ENCODE data around the gene MCL1.
"Not testable (repeated sequence)": the region's sequence is repeated elsewhere in the genome, so short reads cannot be mapped to it uniquely, and the experiment has no call there.

Gene MCL1

DNA sequence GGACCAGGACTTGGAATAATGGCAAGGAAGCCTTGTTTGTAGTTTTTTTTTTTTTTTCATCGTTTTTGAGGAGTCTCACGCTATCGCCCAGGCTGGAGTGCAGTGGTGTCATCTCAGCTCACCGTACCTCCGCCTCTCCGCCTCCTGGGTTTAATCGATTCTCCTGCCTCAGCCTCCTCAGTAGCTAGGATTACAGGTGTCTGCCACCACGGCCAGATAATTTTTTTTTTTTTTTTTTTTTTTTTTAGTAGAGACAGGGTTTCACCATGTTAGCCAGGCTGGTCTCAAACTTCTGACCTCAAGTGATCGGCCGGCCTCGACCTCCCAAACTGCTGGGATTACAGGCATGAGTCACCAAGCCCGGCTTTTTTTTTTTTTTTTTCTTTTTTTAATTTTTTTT, 23.0 kb upstream of the MCL1 start:
- DNase-seq (ENCODE audit: low spot score) = not testable (repeated sequence)

DNA sequence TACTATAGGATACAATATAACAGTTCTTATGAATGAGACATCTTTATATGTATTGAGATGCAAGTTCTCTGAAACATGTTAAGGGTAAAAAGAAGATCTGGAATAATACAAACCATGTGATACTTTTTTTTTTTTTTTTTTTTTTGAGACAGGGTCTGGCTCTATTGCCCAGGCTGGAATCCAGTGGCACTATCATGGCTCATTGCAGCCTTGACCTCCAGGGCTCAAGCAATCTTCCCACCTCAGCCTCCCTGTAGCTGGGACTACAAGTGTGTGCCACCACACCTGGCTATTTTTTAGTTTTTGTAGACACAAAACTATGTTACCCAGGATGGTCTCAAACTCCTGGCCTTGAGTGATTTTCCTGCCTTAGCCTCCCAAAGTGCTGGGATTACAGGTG, 22.1 kb upstream of the MCL1 start:
- DNase-seq (ENCODE audit: low spot score) = no peak

DNA sequence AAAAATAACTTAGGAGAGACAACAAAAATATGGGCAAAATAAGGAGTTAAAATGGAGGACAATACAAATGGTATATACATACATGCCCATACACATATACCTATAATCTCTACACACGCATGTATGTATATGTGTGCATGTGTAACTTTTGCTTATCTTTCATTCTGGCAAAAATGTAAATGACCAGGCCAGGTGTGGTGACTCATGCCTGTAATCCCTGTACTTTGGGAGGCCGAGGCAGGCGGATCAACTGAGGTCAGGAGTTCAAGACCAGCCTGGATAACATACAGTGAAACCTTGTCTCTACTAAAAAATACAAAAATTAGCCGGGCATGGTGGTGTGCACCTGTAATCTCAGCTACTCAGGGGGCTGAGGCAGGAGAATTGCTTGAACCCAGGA, 18.9 kb upstream of the MCL1 start:
- not testable (repeated sequence) for DNase-seq (ENCODE audit: low spot score)

DNA sequence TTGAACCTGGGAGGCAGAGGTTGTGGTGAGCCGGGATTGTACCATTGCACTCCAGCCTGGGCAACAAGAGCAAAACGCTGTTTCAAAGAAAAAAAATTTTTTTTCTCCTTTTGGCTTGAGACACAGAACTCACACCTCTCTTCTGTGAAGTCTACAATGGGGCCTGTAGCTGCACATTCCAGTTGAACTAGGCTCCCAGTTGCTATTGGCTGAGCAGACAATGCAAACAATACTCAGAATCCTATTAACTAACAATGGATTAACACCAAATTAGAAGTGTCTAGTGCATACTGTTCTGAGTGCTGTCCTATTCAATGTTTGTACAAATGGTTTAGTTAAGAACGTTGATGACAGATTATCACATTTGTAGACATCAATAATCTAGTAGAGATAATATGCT, 17.6 kb upstream of the MCL1 start:
- DNase-seq (ENCODE audit: low spot score) = no peak

DNA sequence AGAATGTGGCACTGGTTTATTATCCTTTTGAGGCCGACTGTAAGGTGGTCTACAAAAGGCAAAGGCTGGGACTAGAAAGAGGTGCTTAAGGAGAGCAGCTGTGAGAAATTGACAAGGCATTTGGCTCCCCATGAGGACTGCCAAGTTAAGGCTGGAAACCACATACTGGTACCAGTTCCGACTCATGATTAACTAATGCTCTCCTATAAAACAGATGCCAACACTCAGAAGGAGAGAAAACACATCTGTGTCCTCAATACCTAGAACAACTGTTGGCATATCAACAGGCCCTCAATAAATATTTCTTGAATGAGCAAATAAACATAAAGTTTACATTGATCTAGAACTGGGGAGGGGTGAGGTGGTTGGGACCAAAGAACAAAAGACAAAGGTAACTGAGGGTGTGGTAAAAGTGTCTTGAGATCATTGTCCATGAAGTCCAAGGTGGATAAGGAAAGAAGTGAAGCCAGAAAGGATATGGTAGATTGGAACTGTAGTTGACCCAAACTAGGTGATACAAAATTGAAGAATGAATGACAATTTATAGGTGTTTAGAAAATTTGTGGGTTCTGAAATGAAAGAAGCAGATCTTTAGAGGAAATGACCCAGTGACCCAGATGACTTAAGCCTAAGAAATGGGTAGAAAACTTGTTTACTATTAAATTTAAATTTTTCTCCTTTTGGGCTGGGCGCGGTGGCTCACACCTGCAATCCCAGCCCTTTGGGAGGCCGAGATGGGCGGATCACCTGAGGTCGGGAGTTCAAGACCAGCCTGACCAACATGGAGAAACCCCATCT, 16.9 kb upstream of the MCL1 start:
- DNase-seq (ENCODE audit: low spot score) = no peak

DNA sequence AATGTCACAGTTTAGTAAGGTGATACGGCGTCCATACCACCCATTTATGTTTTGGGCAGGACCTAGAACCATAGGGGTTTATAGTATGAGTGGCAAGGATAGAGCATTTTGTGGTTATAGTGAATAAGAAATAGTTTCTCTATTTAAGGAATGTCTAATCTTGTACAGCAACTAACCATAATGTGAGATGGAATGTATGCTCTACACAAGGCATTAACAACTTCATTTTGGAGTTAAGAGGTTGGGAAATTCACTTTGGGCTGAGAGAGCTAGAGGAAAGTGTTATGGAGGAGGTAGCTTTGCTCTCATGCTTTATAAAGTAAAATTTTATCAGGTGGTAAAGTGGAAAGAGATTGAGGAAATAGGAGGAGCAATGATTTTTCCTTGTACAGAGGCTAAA, 3.0 kb upstream of the MCL1 start:
- no peak for DNase-seq (ENCODE audit: low spot score)

DNA sequence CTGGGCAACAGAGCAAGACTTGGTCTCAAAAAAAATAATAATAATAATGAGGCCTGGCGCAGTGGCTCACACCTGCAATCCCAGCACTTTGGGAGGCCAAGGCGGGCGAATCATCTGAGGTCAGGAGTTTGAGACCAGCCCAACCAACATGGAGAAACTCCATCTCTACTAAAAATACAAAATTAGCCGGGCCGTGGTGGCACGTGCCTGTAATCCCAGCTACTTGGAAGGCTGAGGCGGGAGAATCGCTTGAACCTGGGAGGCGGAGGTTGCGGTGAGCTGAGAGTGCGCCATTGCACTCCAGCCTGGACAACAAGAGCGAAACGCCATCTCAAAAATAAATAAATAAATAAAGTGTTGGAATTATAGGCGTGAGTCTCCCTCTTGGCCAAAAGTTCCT, 2.6 kb upstream of the MCL1 start:
- DNase-seq (ENCODE audit: low spot score) = not testable (repeated sequence)

DNA sequence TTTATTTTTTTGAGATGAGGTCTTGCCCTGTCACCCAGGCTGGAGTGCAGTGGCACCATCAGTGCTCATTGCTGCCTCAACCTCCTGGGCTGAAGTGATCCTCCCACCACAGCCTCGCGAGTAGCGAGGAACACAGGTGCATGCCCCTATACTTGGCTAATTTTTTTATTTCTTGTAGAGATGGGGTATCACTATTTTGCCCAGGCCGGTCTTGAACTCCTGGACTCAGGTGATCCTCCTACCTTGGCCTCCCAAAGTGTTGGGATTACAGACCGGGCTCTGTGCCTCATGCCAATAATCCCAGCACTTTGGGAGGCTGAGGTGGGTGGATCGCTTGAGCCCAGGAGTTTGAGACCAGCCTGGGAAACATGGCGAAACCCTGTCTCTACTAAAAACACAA, 2.0 kb upstream of the MCL1 start:
- not testable (repeated sequence) for DNase-seq (ENCODE audit: low spot score)

DNA sequence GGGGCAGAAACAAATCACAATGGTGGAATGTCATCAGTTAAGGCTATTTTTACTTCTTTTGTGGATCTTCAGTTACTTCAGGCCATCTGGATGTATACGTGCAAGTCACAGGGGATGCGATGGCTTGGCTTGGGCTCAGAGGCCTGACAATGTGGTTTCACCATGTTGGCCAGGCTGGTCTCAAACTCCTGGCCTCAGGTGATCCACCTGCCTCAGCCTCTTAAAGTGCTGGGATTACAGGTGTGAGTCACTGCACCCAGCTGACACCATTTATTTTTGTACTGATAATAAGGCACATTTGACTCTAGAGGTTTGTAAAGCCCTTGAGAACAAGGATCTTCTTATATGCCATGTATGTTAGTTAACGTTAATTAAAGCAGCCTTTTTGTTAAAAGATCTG, 1.6 kb upstream of the MCL1 start:
- not testable (repeated sequence) for DNase-seq (ENCODE audit: low spot score)

DNA sequence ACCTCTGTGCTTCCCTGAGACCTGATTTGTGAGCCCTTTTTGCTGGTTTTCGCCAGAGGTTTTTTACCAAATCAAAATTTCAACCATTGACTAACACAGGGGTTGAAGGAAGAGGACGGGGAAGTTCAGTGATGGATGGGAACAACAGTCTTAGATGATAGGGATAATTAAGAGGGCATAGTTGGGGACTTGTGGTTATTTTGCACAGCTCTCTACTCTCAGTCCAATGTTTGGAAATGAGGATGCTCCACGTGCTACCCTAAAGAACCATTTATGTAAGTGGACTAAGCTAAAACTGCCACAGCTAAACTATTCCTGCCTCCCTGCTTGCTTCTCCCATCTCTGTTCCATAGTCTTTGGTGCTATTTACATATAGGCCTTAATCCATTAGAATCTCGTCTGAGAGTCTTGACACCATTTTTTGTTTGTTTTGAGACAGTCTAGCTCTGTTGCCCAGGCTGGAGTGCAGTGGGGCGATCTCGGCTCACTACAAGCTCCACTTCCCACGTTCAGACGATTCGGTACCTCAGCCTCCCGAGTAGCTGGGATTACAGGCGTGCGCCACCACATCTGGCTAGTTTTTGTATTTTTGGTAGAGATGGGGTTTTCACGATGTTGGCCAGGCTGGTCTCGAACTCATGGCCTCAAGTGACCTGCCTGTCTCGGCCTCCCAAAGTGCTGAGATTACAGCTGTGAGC, 684 bp upstream of the MCL1 start:
- no peak for DNase-seq (ENCODE audit: low spot score)

DNA sequence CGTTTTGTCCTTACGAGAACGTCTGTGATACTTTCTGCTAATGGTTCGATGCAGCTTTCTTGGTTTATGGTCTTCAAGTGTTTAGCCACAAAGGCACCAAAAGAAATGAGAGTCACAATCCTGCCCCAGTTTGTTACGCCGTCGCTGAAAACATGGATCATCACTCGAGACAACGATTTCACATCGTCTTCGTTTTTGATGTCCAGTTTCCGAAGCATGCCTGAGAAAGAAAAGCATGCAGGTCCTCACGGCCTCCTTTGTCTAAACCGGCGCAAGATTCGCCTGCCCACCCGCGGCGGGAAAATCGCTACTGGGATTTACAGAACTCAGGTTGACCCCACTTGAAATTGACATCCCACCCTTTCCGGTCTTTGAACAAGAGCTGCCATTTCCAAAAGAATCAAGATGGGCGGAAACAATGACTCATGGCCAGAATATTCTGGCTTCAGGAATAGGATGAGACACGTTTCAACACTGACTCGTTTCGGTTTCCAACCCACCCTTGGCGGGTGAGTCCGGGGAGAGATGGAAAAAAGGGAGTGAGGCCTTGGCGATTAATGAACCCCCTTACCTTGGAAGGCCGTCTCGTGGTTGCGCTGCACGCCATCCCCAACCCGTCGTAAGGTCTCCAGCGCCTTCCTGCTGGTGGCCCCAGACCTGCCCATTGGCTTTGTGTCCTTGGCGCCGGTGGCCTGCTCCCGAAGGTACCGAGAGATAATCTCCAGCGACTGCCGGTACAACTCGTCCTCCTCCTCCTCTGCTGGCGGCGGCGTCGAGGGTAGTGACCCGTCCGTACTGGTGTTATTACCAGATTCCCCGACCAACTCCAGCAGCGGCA, 919 bp downstream of the MCL1 start:
- DNase-seq (ENCODE audit: low spot score) = peak; percentile 96

DNA sequence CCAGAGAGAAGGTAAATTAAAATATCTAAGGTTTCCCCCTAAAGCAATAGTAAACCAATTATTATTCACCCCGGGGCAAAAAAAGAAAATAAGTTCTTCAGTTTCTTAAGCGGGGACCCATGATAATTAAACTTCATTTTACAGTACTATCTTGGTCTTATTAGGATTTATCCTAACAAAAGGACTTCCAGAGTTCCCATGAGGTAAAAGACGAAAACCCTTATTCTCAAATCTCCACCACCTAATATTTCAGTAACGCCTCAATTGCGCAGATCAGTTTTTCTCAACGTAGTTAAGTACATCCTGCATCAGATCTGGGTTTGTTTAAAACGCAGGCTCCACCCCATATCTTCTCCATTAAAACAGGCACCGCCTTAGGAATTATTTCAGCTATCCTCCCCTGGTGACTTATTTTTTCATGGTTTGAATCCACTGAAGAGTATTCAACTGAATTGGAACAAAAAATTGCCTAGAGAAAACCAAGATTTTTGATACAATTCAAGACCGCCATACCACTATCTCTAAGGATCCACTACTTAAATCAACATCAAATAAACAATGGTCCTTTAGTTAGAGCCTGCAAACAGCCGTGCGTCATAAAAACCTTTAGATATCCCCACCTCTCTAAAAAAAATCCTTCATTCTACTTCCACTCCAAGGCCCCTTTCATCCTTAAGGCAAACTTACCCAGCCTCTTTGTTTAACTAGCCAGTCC, 1.7 kb downstream of the MCL1 start:
- DNase-seq (ENCODE audit: low spot score) = no peak

DNA sequence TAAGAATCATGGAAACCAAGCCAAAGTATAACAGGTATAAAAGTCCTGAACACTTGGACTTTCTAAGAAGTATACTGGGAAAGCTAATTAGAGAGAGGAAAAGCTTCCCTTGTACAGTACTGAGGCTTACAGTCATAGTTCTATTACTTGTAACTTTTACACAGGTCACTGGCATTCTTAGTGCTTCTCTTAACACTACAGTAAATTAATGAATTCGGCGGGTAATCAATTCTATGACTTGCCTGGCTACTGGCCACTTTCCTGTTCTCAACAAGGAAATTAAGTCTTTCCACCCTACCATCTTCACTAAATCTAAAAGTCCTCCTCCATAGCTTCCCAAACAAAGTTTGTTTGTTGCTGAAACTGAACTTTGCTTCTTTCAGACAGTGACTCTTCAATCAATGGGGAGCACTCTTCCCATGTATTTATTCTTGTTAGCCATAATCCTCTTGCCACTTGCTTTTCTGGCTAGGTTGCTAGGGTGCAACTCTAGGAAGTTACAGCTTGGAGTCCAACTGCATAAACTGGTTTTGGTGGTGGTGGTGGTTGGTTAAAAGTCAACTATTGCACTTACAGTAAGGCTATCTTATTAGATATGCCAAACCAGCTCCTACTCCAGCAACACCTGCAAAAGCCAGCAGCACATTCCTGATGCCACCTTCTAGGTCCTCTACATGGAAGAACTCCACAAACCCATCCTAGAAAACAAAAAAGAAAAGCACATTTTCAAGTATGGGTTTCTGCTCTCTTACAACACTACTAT, 2.4 kb downstream of the MCL1 start:
- DNase-seq (ENCODE audit: low spot score) = no peak

DNA sequence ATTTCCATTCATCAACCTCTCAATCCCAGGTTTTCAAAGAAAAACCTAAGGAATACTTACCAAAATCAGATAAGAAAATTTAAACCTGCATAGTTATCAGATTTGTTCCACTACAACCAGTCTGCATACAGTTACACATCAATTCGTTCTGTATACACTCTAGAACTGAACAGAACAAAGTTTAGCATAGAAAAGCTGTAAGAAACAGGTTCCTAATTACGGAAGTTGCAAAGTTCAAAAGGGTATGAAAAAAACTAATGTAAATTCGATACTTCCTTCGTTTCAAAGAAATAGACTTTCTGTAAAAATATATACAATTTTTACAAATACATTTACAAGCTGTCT, 3.1 kb downstream of the MCL1 start:
- DNase-seq (ENCODE audit: low spot score) = no peak

DNA sequence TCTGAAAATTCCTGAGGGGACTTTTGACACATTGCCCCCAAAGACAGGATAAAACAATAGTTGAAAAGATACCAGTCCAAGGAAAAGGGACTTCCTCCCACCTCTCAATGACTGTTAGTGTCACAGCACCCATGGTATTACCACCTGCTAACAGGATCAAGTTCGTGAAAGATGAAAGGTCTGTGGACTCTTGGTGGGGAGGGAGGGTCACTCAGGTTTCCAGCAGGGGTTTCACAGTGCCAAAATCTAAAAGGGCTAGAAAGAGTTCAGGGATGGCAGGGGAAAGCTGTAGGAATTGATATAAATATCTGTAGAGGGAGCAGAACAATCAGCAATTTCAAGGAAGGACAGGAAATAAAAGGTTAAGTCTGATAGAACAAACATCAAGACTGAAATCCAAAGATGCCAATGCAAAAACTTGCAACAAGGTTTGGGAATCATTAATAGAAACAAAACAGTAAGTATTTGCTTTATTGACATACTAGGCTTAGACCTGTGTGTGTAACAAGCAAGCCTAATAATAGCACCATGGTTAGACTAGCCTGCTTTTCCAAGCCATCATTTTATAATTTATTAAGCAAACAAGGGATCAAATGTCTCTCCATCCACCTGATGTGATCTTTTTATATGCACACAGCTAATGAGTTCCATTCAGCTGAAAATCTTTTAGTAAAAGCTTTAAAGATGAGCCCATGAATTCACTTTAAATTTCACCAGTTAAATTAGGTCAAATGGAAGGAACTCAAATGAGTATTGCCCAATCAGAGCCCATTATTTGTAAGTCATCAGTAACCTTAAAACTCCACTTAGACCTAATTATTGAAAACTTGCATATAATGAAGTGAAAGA, 3.7 kb downstream of the MCL1 start:
- no peak for DNase-seq (ENCODE audit: low spot score)

DNA sequence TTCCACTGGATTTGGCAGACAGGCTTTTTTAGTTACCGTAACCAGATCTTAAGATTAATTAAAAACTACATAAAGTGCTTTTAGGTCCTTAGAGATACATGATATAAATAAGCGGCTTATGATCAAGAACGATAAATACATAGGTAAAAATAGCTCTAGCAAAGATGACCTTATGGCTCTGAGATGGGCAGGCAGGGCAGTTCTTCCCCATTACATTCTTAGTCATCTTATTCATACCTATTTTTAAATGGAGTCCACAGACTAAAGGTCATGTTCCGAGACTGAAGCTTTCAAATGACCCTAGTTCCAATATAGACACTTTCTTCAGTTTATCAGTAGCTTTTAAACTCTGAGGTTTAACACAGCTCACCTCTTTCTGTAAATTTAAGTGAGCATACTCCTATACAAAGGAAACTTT, 4.3 kb downstream of the MCL1 start:
- DNase-seq (ENCODE audit: low spot score) = no peak

DNA sequence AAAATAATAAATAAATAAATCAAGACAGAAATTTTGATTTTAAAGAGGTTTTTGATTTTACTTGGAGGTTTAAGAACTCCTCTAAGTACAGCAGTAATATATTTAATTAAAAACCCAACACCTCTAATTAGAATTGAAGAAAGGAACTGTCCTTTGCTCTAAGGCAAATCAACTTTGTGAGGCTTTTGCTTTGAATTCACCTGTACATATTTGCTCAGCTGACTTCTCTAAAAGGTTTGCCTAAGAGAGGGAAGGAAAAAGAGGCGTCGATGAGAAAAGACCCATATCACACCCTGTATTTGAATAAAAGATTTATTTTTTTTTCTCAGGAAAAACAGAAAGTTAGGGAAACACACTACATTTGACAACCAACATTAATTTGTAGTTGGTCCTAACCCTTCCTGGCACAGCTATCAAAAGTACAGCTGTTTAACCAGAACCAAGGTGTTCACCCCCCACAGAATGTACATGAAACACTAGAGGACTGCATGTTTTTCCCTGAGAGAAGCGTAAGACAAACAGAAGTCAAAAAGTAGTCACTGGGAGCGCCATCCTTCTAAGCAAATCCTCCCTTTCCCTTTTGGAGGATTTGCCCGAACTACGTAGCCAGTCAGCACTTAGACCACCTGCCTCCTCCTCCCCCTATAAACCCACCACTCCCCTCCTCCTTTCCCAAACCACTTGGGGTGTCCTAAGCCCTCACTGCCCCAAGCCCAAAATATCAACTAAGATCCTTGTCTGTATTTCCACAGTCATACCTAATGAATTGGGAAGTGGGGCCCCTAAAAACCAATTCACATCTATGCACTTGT, 4.9 kb downstream of the MCL1 start:
- DNase-seq (ENCODE audit: low spot score) = no peak

DNA sequence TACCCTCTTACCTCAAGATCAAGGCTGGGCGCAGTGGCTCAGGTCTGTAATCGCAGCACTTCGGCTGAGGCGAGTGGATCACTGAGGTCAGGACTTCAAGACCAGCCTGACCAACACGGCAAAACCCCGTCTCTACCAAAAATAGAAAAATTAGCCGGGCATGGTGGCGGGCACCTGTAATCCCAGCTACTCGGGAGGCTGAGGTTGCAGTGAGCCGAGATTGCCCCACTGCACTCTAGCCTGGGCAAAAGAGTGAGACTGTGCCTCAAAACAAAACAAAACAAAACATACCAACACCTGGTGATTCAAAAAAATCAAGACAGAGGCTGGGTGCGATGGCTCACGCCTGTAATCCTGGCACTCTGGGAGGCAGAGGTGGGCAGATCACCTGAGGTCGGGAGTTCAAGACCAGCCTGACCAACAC, 5.8 kb downstream of the MCL1 start:
- DNase-seq (ENCODE audit: low spot score) = not testable (repeated sequence)

DNA sequence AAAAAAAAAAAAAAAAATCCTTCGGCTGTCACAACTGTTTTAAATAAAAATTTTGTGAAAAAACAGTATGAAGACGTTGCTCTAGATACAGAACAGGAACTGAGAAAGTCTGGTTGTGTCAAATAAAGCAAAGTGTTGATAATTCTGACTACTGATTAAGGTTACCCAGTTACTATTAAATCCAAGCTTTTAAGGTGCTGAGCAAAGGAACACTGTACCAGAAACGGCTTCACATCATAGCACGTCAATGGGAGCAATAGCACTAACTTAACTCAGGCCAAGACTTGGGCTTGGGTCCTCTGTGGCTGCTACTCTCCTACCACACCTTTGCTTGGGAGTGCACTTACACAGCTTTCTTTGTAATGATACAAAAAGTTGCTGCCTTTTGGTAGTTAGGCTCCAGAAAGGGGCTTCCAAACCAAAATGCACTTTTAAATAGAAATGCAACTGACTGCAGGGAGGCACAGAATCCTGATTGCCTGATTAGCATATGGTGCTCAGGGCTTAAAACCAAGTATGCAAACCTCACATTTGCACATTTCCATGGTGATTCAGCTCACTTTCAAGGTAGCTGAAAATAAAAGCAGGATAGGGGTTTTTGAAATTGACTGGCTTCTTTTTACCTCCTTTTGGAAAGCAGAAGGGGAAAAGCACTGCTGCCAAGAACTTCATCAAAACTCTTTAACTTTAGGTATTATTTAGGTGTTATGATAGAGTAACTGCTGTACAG, 6.3 kb downstream of the MCL1 start:
- no peak for DNase-seq (ENCODE audit: low spot score)
